Measurements from ENCODE around the gene FCGR3A.
"Not testable (repeated sequence)": the region's sequence is repeated elsewhere in the genome, so short reads cannot be mapped to it uniquely, and the experiment has no call there.

Gene FCGR3A

DNA sequence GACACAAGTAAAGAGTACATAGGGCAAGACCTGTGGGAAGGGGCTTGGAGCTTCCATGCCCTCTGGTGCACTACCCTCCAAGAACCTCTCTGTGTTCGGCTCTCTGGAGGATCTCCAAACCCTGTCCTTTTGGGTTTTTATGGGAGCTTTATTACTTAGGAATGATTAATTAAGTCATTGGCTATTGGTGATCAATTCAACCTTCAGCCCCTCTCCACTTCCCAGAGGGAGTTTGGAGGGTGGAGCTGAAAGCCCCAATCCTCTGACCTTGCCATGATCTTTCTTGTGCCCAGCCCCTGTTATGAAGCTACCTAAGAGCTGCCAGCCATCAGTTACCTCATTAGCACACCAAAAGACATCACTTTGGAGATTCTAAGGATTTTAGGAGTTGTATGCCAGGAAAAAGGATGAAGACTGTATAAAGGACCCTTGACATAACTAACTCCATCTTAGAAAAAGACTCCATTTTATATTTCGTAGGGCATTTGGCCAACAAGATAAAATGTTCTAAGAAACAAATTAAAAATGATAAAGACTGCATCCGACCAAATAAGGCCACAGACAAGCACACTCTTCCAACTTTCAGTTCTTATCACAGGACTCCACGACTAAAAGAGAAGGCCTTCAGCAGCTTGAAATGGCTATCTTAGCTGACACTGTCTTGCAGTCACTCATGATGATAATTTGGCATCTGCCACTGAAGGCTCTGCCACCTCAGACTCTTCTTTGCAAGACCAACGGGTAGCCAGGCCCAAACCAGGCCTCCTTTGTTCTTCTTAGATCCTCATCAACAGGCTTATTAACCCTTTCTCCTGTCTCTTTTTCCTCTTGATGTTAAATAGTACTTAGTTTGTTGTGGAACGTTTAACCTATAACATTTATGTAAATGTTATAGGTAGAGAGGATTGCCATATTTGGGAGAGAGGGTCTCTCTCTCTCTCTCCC, 8.2 kb upstream of the FCGR3A start:
- DNase-seq (ENCODE audit: low spot score) = not testable (repeated sequence)

DNA sequence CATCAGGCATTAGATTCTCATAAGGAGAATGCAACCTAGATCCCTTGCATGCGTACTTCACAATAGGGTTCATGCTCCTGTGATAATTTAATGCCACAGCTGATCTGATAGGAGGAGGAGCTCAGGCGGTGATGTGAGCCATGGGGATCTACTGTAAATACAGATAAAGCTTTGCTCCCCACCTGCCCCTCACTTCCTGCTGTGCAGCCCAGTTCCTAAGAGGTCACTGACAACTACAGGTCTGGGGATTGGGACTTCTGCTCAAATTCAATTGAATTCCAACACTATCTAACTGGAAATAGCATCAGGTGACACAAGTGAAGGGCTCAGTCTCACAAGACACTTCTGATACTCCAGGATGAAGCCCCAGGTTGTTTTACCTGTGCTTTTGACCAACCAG, 7.4 kb upstream of the FCGR3A start:
- DNase-seq (ENCODE audit: low spot score) = not testable (repeated sequence)

DNA sequence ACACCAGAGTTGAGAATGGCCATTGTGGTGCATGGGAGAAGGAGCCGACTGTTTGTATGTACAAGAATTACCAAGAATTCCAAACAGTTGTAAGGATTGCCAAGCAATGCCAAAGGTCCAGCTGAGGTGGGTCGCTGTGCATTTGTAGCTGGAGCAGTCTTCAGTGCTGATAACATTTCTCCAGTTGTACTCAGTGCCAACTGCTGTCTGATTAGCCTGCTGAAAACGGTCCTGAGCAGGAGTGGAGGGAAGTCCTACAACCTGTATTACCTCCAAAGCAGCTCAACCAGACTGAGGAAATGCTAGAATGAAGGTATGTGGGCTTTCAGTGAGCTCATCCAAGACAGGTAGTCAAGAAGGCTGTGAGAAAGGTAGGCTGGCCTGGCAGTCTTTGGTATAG, 6.5 kb upstream of the FCGR3A start:
- not testable (repeated sequence) for DNase-seq (ENCODE audit: low spot score)

DNA sequence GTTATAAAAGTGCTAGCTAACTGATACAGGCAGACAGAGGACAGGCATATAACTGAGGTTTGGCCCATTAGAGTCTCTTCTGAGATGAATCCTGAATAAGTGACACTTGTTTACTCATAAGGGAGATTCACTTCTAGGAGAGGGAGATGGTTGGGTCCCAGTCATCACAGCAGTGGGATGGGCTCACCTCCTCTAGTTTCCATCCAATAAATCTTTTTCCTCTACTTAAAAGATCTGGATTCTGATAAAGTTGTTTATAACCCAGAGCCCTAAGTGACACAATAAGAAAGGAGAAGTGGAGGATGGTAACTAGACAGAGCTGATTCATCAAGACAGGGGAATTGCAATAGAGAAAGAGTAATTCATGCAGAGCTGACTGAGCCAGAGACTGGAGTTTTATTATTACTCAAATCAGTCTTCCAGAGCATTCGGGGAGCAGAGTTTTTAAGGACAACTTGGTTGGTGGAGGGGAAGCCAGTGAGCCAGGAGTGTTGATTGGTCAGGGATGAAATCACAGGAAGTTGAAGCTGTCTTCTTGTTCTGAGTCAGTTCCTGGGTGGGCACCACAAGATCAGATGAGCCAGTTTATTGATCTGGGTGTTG, 5.3 kb upstream of the FCGR3A start:
- not testable (repeated sequence) for DNase-seq (ENCODE audit: low spot score)

DNA sequence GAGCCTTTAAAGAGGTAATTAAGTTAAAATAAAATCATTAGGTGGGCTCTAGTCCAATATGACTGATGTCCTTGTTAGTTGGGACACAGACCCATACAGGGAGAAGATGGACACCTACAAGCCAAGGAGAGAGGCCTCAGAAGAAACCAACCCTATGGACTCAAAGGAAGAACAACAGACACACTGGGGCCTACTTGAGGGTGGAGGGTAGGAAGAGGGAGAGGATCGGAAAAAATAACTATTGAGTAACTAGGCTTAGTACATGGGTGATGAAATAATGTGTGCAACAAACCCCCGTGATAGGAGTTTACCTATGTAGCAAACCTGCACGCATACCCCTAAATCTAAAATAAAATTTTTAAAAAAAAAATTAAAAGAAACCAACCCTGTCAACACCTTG, 4.7 kb upstream of the FCGR3A start:
- DNase-seq (ENCODE audit: low spot score) = not testable (repeated sequence)

DNA sequence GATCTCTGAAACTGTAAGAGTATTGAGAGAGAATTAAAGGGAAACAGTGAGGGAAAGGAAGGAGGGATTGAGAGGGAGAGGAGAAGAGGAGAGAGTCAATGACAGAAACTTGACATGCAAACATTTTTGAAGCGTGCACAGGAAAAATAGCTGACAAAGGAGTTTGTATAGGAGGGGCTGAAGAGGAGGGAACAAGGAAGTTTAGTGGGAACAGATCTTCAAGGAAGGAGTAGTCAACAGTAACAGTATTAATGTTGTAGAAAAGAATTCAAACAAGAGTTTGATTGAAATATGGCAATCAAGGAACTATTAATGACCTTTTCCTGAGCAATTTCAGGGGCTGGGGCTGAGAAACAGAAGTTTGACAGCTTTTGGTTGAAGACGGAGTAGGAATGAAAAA, 4.0 kb upstream of the FCGR3A start:
- not testable (repeated sequence) for DNase-seq (ENCODE audit: low spot score)

DNA sequence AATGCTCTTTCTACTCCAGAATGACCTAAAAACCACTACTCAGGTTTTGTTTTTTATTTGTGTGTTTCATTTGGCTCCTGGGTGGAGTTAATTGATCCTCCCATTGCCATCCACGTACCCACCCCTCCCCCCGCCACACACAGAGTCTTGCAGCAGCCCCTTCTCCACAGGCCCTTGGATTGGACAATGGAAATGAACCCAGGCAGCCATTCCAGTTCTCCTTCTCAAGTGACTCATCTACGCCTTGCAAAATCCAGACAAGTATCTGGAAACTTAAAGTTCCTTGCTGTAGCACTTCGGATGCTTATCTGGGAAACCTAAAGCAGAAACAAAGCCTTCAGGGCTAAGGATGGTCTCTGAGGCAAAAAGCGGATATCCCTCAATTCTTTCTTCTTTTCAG, 1.3 kb upstream of the FCGR3A start:
- DNase-seq (ENCODE audit: low spot score) = not testable (repeated sequence)

DNA sequence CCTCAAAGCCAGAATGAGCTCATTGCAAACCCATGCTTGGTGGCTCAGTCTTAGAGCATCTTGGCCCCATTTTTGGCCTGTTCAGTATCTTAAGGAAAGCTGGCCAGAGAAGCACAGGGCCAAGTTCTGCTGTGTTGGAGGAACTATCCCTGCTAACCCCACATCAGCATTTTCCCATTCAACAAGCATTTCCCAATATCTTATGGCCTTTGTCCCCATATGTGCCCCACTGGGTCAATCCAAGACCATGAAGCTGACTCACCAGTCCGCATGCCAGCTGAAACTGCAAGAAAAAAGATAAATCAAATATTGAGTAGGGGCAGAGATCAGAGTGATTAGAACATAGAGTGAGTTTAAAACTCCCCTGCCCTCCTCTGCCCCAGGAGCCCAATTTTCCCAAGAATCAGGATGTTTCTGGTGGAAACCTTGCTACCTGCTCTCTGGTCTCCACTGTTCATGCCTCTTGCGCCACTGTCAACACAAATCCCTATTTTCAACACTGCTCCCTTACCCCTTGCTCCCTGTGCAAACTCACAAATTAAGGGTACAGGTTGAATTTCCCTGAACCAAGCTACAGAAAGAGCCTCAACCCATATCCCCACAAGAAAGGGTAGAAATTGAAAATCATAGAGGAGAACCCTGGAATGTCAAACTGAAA, 740 bp downstream of the FCGR3A start:
- DNase-seq (ENCODE audit: low spot score) = not testable (repeated sequence)

DNA sequence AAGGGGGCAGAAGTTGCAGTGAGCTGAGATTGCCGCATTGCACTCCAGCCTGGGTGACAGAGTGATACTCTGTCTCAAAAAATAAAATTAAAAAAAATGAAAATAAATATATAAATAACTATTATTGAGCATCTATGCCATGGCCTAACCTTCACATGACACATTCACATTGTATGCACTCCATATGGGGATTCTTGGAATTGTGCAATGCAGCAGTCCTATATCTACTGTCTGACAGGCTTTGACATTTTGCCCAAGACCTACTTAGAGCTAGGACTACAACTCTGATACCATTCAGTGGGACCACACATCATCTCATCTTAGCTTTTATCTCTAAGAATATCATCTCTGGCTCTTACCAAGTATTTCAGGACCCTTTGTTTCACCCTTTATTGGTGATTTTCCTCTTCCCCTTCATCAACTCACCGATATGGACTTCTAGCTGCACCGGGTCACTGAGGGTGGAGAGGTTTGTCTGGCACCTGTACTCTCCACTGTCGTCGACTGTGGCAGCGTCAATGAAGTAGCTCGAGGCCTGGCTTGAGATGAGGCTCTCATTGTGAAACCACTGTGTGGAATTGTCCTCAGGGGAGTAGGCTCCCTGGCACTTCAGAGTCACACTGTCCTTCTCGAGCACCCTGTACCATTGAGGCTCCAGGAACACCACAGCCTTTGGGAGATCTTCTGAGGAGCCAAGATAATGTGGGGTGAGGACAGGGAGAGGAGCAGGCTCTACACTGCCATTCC, 1.4 kb downstream of the FCGR3A start:
- DNase-seq (ENCODE audit: low spot score) = not testable (repeated sequence)

DNA sequence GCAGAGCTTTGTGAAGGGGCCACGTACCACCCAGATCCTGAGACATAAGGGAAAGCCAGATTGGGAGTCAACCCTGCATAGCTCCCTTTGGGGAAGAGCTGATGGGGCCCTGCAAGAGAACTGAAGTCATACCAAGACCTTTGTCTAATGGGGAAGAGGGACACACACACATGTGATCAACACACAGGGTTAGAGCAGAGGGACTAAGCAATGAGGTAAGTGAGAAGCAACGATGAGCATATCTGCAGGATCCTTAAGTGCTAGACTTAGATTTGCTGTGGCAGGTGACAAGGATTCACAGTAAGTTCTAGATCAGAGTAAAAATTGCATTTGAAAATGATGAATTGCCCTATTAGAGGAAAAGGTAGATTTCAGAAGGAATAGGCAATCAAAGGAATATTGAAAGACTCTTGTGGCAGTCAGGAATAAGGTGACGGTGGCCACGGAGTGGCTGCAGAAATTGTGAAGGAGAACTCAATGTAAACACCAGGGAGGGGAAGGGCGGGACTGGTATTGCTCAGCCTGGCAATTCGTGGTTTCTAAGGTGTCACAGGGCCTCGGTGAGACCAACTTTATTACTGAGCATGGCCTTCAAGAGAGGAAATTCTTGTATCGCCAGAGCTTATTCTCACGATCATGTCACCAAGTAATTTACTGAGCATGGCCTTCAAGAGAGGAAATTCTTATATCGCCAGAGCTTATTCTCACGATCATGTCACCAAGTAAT, 4.5 kb downstream of the FCGR3A start:
- DNase-seq (ENCODE audit: low spot score) = not testable (repeated sequence)

DNA sequence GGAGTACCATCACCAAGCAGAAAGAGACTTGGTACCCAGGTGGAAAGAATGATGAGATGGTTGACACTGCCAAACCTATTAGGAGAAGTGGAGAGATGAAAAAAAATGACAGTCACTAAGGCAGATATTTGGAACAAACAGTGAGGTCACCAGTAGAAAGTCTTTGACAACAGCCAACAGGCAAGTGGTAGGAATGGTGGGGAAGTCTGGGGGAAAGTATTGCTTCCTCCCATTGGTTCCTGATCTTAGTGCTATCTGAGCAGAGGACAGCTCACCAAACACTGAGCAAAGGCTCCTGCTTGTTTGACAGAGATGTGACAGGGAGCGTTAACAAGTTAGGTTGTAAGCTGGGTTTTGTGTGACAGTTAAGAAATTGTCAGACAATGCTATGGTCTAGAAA, 6.5 kb downstream of the FCGR3A start:
- DNase-seq (ENCODE audit: low spot score) = not testable (repeated sequence)

DNA sequence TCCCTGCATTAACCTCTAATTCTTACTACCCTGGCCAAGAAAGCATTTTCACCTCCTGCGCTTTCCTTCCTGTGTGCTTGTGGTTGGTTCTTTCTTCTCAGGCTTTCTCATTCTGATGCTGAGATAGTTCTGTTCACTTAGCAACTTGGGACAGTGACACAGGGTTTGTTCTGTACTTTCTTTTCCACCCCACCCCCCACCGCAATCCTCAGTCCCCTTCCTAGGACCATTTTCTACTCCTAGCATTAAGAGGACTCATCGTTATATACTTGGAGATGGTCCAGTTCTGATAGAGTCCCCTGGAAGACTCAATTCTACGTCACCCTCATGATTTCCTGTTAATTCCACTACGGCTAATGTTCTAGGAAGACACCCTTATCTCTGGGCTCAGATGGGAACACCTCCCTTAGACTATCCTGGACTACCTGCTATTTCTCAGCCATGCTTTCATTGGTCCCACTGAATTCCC, 7.5 kb downstream of the FCGR3A start:
- DNase-seq (ENCODE audit: low spot score) = peak; percentile 44

DNA sequence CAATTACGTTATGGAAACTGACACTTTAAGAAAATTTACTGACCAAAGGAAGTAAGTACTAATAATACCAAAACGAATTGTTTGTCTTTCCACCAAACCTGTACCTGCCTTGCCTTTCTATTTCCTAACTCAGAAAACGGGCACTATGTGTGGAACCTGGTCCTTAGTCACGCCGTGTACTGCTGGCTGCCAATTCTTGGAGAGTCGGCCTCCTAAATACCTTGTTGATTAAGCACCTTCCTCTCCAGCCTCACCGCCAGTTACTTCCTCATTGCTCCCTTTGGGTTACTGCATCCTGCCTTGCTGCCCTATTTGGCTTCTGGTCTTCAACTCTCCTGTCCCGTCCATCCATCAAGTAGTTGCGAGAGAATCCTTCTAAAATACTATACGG, 9.1 kb downstream of the FCGR3A start:
- not testable (repeated sequence) for DNase-seq (ENCODE audit: low spot score)

DNA sequence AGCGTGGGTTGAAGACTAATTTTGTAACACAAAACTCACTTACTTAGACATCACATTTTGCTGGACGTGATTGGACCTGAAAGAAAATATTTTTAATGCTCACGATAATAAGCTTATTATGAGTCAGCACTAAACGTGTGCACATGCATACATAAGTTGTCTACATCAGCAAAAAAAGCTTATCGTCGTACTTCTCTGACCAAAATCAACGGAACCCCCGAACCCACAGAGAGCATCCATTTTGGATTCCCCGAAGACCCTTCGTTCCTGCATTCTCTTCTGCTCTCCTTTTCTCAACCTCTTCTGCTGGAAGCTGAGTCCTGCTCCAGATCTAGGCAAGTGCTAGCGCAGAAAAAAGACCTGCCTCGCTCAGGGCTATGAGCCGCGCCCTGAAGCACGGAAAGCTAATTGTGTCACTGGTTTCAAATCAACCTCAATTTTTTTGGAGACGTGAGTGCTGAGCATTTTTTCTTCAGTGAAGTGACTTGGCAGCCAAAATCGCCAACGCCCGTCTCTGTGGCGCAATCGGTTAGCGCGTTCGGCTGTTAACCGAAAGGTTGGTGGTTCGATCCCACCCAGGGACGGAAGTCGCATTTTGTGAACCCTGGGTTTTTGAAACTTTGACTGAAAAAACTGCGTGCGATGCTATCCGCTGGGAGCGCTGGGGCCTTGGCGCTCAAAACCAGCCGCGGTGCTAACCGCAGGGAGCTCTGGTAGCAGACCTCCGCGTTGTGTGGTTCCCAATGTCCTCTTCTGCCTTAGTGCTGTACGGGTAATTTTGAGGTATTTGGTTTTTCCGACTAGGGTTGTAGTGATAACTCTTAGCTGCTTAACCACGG, 9.7 kb downstream of the FCGR3A start:
- peak; percentile 42 for DNase-seq (ENCODE audit: low spot score)

DNA sequence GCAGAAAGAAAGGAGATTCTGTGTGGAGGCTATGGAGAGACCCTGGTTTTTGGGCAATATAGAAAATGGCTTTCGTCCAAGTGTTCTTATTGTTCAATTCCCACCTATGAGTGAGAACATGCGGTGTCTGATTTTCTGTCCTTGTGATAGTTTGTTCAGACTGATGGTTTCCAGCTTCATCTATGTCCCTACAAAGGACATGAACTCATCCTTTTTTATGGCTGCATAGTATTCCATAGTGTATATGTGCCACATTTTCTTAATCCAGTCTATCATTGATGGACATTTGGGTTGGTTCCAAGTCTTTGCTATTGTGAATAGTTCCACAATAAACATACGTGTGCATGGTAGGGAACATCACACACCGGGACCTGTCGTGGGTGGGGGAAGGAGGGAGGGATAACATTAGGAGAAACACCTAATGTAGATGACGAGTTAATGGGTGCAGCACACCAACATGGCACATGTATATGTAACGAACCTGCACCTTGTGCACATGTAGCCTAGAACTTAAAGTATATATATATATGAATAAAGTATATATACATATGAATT, 10.6 kb downstream of the FCGR3A start:
- not testable (repeated sequence) for DNase-seq (ENCODE audit: low spot score)

DNA sequence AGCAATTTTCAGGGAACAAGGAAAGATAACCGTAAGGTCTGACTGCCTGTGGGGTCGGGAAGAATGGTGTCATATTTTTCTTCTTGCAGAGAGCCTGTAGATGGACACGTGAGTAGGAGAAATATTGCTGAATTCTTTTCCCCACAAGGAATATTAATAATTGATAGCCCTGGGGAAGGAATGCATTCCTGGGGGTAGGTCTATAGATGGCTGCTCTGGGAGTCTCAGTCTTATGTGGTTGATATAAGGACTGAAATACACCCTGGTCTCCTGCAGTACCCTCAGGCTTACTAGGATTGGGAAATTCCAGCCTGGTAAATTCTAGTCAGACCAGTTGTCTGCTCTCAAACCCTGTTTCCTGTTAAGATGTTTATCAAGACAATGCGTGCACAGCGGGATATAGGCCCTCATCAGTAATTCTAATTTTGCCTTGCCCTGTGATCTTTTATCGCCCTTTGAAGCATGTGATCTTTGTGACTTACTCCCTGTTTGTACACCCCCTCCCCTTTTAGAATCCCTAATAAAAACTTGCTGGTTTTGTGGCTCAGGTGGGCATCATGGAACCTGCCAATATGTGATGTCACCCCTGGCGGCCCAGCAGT, 12.4 kb downstream of the FCGR3A start:
- not testable (repeated sequence) for DNase-seq (ENCODE audit: low spot score)

DNA sequence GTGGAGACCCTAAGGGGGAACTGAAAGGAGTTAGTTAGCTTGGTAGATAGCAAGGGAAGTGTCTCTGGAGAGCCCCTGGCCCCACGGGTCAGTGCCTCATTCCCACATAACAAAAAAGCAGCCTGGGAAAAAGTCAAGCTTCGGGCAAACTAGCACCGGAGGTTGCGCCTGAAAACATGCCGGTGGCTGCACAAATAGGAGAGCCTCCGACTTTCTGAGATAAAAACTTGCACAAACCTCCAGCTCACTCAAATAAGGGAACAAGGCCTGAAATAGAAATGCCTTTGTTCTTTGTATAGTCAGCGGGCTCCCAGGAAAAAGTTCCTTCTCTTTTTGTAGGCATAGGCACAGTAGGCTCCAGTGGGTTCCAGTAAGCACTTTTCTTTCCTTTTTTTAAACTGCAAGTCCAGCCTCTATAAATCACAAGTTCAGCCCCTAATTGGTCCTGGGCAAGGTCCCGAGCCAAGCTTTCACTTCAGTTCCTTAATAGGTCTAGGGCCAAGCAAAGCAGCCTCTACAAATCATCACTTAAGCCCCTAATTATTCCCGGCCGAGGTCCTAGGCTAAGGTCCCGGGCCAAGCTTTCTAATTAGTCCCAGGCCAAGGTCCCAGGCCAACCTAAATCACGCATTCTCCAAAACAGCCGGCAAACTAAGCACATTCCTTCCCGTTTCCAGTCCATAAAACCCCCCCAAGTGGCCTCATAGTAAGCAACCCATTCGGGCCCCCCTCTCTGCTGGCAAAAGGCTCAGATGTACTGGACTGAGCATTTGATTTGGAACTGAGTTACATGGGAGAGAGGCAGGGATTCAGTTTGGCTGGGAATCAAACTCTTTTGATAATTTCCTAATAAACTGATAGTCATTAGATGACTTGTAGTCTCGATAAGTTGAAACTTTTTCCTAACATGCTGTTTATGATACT, 16.7 kb downstream of the FCGR3A start:
- not testable (repeated sequence) for DNase-seq (ENCODE audit: low spot score)

All from GM20000 (cell line).